ENCODE measurements around the gene PSMA8.
"Not testable (repeated sequence)": the region's sequence is repeated elsewhere in the genome, so short reads cannot be mapped to it uniquely, and the experiment has no call there.

The PSMA8 gene

DNA sequence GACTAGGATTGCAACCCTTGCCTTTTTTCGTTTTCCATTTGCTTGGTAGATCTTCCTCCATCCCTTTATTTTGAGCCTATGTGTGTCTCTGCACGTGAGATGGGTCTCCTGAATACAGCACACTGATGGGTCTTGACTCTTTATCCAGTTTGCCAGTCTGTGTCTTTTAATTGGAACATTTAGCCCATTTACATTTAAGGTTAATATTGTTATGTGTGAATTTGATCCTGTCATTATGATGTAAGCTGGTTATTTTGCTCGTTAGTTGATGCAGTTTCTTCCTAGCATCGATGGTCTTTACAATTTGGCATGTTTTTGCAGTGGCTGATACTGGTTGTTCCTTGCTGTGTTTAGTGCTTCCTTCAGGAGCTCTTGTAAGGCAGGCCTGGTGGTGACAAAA lies 108.7 kb downstream of the PSMA8 start:
- not testable (repeated sequence) for DNase-seq
